HG02763 (cell line): ENCODE measurements around the gene TIMM44.
"Not testable (repeated sequence)": the region's sequence is repeated elsewhere in the genome, so short reads cannot be mapped to it uniquely, and the experiment has no call there.

Experiments used
- ATAC-seq: cut with Tn5 transposase; IDR thresholded peaks from one replicate; pipeline ENCODE4 v1.9.1; 2021; ENCODE audit warnings: mild to moderate bottlenecking, moderate library complexity; ENCODE audit not compliant: unreplicated experiment

The TIMM44 gene

DNA sequence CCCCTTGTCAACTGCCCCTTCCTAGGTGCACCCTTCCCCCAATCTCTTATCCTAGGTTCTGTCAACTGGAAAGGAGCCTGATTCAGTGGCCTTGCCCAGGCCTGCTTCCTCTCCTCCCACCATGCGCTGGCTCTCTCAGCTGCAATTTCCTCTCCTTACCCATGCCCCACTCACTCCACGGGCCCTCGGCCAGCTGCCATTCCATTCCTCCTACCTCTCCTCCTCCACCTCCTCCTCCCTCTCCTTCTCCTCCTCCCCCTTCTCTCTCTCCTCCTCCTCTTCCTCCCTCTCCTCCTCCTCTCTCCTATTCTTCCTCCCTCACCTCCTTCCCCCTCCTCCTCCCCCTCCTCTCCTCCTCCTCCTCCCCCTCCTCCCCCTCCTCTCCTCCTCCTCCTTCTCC, 9.6 kb upstream of the TIMM44 start:
- ATAC-seq: no peak

DNA sequence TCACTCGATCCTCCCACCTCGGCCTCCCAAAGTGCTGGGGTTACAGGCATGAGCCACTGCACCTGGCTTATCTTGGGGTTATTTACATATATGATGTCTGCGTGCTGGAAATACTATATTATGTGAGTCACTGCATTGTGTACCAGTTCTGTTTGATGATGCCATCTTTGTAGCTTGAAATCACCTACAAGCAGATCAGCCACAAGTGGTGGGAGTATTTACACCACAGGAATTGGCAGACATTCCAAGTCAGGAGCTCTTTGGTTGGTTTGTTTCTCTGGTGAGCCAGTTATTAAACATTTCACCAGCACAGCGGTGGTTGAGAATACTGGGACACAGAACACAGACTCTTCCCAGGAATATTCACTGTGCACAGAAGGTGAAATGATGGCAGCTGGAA, 4.5 kb upstream of the TIMM44 start:
- ATAC-seq: no peak

DNA sequence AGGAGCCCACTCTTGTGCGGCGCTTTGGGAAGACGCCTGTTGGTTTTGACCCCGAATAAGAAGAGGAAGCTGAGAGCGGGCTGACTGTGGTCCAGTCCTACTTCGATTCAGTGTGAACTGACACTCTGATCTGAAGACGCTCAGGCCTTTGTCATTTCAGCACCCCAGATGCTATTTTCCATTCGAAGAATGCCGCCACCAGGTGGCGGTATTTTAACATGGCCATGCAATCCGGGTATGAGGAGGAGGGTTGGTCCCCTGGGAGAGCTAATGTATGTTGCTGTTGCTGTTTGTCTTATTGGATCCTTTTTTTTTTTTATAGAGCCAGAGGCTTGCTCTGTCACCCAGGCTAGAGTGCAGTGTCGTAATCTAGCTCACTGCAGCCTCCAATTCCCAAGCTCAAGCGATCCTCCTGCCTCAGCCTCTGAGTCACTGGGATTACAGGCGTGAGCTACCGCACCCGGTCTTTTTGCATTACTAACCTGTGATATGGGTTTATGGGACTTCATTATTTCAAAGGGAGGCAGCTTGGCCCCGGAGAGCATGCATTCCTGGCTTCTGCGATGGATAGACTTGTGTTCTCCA, 803 bp upstream of the TIMM44 start:
- peak; percentile 13 for ATAC-seq

DNA sequence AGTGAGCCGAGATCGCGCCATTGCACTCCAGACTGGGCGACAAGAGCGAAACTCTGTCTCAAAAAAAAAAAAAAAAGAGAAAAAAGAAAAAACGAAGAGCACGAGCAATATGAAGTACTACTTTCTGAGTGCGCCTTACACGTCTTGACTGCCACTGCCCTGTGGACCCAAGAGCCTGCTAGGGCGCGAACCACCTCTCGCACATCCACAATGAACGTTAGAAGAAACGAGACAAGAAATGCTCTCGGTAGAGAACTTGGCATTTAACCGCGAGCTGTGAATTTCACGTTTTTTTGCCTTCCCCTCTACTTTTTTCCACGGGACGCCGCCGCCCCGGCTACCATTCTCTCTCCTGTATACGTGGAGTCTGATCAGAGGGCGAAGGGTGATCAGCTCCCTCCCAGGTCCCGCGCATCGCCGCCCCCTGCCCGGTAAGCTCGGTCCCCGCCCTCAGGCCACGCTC, 454 bp downstream of the TIMM44 start:
- ATAC-seq: no peak

DNA sequence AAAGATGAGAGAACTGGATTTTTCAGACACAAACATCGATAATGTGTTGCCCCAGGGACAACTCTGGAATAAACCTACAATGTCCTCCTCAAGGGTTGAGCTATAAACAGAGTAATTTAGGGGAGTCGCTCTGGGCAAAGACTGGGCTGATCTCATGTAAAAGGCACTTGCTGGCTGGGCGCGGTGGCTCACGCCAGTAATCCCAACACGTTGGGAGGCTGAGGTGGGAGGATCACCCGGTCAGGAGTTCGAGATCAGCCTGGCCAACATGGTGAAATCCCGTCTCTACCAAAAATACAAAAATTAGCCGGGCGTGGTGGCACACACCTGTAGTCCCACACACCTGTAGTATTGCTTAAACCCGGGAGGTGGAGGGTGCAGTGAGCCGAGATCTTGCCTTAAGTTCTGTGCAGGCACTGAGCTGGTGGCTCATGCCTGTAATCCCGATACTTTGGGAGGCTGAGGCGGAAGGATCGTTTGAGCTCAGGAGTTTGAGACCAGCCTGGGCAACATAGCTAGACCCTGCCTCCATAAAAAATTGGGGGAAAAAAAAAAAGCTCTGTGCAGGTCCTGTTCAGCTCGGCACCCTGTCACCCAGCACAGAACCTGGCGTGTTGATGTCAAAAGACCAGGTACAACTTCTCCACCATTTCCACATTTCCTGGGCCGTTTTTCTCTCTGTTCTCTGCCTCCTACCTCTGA, 1.4 kb downstream of the TIMM44 start:
- no peak for ATAC-seq

DNA sequence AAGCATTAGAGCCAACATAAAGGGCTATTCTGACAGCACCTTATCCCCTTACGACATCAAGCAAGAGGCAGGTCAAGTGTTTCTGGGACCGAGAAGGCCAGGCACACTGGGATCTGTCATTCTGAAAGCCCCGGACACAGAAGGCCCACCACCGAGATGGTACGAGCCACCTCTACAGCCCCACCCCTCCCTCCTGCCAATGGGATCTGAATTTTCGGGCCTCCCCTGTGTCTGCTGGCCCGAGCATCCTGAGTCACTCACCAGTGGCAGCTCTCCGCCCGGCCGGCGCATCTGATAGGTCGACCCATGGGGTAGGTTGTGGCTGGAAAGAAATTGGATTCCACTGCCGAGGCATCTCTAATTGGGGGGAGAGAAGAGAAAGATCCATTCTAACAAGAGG, 2.6 kb downstream of the TIMM44 start:
- no peak for ATAC-seq

DNA sequence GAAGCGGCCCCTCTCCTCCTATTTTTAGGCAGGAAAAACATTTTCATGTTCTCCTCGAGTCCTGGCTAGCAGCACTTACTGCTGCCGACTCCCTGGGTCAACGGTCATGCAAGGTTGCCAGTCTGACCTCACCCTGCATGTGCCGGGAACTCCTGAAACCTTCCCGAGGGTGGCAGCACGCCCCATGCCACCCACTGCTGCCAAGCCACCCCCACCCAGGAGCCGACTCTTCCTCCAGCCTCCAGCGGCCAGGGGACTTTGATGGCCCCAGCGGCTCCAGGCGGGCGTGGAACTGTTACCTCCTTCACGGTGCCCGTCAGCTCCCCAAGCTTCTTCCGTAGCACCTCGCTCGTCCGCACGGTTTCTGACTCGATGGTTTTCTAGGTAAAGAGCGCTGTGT, 8.7 kb downstream of the TIMM44 start:
- ATAC-seq: no peak

DNA sequence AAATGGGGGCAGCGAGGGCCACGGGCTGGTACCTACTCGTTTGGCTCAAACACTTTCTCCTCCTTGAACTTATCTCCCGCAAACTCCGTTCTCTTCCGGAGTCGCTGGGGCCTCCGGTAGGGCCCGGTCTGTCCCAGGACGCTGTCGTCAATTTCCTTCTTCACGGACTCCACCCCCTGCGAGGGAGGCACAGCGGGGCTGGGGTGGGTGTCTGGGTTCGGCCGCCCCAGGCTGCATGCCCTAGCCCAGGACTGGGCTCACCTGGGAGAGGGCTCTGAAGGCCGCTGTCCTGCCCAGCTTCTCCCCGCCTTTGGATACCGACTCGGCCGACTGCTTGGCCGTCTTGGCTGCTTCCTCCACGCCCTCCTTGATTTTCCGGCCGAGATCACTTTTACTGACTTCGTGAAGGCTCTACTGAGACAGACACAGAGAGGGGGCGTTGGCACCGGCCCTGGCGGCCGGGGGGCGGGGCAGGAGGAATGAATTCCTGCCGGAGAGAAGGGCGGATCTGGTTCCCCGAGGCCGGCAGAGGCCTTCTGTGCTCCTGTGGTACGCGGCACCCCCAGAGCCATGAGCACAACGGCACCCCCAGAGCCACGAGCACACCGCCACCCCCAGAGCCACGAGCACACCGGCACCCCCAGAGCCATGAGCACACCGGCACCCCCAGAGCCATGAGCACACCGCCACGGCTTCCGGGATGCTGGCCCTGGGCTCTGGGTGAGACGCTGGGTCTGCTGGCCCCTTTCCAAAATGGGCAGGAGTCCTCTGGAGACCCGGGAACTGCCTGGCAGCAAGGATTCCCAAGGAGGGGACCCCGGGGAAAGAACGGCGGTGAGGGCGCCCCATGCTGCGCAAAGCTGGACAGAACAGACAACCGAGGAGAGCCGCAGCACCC, 9.4 kb downstream of the TIMM44 start:
- no peak for ATAC-seq

DNA sequence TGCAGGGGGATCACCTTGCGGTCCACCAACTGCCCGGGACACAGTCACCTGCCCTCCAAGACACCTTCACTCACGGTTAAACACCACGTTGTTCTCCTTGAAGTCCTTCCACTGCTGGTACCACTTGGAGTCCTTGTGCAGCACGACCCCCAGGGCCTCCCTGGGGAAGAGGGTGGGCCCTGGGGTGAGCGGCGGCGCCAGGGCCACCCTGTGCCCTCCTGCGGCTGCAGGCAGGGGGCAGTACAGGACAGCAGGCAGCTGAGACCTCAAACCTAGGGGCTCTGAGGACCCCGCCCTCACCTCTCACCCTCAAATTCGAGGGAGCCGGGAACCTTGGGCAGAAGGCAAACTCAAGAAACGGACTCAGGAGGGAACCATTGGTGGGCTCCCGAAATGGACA, 10.1 kb downstream of the TIMM44 start:
- ATAC-seq: no peak

DNA sequence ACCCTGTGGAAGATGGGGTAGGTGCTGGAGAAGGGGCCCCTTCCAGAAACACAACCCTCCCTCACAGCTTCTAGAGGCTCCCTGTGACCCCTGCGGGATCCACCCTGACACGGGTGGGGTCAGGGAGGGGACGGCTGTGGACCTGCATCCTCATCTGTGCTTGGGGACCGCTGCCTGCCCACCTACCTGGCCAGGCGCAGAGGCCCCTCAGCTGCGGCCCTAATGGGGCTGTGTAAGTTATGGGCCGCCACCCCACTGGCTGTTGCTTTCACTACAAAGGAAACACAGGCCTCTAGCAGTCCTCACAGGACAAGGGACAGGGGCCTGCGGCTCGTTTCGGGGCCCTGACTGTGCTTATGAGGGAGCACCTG, 10.6 kb downstream of the TIMM44 start:
- ATAC-seq: no peak

DNA sequence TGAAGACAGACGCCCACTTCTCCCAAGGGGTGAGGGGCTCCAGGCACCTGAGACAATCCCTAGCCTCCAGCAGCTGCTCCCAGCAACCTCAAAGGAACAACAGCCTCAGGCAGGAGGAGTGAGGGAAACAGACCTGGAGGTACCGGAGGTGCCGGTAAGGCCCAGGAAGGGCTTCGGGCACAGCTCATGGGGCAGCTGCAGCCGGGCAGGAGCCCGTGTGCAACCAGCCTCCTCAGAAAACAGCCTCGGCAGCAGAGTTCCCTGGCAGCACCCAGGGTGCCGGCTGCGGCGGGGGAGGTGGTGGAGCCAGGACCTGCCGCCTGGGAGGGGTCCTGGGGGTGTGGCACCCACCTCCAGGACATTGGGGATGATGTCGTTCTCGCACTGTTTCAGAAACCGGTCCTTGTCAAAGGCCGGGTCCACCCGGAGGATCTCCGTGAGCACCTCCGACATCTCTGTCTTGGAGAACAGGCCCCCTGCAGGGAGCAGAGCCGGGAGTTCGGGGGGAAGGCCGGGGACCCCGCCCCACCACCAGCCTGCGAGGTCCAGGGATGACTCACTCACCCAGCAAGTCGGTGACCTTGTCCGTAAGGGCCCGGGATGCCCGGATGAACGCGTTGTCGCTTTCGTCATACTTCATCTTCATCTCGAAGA, 11.1 kb downstream of the TIMM44 start:
- ATAC-seq: no peak

DNA sequence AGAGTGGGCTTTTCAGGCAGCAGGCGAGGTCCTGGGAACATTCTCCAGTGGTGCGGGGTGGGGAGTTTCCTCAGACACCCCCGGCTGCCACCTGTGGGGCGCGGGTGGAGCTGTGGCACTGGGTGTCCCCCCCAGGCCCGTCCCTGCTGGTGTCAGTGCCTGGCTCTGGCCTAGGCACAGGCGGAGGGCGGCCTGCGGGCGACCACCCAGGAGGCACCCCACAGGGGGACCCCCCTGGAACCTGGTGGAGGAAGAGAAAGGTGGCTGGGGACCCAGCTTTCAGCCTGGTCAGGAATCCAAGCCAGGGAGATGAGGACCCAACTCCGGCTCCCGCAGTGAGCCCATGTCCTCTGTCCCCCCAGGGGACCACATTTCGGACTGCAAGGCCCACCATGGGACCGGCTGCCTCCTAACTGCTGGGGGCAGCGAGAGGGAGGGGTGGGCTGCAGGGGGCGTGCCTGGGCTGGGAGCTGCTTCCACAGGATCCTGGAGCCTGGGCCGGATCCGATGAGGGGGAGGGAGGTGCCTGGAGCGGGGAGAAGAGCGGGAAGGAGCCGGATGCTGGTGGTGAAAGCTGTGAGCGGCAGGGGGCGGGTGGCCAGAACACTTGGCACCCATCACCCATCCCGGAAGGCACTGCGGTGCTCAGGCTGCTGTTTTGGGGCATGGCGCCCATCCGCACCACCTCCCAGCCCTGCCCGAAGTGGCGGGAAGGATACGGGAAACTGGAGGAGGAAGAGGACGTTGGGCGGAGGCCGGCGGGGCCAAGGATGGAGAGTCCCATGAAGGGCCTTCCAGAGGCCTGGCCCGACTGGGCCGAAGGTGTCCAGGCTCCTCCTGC, 12.0 kb downstream of the TIMM44 start:
- ATAC-seq: no peak

DNA sequence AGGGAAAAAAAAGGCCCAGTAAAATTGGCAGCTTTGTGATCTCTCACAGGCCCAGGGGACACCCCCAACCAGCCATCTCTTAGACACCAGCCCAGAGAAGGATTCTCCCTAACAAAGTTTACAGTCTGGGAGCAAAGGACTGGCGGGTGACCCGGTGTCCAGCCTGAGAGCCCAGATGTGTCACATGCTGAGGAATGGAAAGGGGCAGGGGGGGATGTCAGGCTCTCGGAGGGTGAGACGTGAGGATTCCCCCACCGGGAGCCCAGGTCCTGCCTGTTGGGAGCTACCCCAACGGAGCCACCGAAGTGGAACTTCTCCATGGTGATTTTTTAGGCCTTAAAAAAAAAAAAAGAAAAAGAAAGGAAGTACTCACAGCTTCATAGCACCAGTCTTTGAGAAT, 12.7 kb downstream of the TIMM44 start:
- no peak for ATAC-seq

DNA sequence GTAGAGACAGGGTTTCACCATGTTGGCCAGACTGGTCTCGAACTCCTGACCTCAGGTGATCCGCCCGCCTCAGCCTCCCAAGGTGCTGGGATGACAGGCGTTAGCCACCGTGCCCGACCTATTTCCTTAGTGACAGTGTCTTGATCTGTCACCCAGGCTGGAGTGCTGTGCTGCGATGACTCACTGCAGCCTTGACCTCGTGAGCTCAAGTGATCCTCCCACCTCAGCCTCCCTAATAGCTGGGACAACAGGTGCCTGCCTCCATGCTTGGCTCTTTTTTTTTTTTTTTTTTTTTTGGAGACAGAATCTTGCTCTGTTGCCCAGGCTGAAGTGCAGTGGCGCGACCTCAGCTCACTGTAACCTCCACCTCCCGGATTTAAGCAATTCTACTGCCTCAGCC, 13.4 kb downstream of the TIMM44 start:
- ATAC-seq: not testable (repeated sequence)

DNA sequence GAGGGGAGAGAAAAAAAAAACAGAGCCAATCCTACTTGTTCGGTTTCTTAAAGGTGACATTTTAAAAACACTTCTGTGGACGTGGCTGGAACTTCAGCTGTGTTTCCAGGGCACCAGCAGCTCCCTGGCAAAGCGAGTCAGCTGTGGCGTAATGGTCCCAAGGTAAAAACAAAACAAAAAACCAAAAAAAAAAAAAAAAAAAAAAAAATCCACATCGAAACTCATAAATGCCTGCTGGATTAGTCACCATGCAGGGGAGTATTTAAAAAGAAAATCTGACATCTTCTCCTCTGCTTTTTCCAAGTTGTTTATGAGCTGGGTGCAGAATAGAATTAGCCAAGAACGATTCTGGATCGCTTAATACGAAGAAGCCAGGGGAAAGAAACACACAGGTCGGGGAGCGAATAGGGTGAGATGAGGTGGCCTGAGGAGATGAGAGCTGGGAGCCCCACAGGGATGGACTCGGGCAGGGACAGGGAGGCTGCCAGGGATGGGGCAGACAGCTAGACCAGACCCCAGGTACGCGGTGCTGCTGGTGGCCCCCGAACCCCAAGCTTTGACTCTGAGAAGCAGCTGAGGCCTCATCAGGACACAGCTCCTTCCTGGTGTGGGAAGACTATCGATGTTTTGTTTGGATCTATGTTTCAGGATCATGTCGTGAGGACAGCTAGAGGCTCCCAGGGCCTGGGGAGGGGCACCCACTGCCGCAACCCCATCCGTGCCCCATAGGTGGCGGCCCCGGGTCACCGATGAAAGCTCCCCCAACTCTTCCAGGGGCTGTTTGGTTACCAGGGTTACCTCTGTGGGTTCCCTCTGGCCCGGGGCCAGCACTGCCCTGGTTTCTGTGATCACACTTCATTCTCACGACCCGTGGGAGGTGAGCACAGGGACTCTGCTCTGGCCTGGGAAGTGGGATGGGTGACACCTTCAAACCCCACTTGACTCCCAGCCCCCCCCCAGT, 14.4 kb downstream of the TIMM44 start:
- ATAC-seq: no peak

DNA sequence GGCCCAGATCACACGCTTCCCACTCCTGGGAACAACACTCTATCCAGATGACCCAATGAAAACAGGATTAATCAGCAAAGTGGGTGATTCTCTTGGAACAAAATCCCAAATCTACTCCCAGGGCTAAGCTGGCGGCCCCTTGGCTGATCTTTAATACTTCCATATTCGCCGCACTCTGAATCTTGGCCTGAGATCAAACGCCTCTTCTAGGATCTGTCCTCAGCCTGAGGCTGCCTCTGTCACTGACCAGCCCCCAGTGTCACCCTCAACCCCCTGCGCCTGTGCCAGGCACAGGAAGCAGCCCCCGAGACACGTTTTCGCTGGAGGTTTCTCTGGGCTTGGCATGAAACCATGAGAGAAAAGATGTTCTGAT, 15.1 kb downstream of the TIMM44 start:
- no peak for ATAC-seq

DNA sequence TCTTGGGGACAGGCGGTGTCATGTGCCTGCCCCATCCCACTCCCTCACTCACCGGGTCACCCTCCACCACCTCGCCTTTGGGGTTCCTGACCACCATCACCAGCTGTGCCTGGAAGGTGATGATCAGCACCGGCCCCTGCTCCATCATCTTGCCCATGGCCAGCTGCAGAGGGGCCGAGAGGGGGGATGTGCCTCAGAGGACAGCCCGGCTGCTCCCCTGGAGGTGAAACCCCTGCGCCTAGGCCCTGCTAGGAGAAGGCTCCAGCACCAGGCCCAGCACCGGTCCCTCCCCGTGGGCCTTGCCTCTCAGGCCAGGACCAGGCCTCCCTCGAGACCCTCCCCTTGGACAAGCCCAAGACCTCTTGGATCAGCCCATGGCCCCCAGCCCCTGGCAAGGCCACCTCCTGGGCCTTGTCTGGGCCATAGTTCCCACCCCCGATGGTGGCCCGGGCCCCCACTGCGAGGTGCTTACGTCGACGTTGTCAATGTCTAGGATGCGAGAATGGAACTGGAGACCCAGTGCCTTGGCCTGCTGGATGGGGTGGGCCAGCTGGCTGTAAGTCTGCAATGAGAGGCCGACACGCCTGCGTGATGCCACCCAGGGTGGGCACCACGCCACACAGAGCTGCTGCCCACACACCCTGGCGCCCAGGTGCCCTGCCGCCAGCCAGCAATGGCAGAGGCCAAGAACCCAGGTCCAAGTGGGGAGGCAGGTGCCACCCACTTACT, 15.7 kb downstream of the TIMM44 start:
- no peak for ATAC-seq

DNA sequence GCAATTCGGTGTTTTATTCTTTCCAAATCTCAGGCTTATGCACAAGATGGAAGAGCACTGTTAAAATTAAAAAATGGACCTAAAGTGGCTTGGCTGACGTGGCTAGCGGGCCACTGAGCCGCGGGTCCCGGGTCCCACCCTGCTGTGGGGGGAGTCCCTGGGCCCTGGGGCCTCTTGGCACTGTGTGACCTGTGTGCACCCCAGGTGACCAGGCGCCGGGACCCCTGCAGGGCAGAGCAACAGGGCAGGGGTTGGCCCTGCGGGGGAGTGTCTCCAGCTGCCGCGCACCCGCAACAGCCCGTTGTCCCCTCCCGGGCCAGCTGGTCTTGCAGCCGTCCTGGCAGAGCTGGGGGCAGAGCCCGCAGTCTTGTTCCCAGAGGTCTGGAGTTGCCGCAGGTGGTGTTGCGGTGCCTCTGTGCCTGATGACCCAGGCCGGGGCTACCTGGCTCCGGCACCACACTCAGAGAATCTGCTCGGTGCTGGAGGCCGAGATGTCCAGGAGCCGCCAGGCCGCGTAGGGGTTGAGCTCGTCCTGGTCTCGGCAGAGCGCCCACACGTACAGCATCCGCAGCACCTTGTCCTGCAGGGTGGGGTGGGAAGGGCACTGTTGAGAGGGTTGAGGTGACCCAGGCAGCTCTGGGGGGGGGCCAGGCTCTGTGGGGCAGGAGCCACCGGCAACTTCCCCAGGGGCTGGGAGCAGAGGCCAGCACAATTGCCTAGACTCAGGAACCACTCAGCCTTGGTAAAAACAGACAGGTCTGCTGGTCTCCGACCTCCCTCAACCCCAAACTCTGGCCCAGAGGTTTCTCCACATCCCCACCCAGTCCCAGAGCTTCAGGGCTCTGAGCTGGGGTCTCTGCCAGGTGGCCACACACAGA, 16.5 kb downstream of the TIMM44 start:
- no peak for ATAC-seq
